Esophagus squamous epithelium (tissue), 5 donors: ENCODE data around the gene ZMAT2. TPM values are rescaled to one million over a fixed set of nuclear protein-coding genes. Genes with fewer than 3 reads are reported as not detected.

Experiments used
- DNase-seq: peaks from one replicate; lab custom pipeline; 2025; lab: John Stamatoyannopoulos, UW
- H3K27ac ChIP-seq, 4 donors: fragments of 200-600 bp; sonication (generic); one replicate each; pipeline ENCODE4 v1.5.1; 2016 to 2019; ENCODE audit warnings: mild to moderate bottlenecking in 1 of 4
- H3K27me3 ChIP-seq, 4 donors: fragments of 200-600 bp; sonication (generic); 1 replicate in 3 of 4; 2 replicates in 1 of 4; pipeline versions ENCODE4 v1.5.1 to v1.6.0; 2017 to 2021; ENCODE audit warnings: antibody characterized with exemption in 1 of 4
- H3K36me3 ChIP-seq, 3 donors: fragments of 200-600 bp; sonication (generic); one replicate each; pipeline ENCODE4 v1.5.1; 2016 to 2019
- H3K4me1 ChIP-seq, 3 donors: fragments of 200-600 bp; sonication (generic); one replicate each; pipeline ENCODE4 v1.5.1; 2017 to 2019
- H3K4me3 ChIP-seq, 4 donors: fragments of 200-600 bp; sonication (generic); 1 replicate in 3 of 4; 2 replicates in 1 of 4; pipeline ENCODE4 v1.5.1; 2016 to 2019; ENCODE audit warnings: mild to moderate bottlenecking in 2 of 4, moderate library complexity in 1 of 4
- H3K9me3 ChIP-seq, 3 donors: fragments of 200-600 bp; sonication (generic); one replicate each; pipeline ENCODE4 v1.5.1; 2016 to 2019
- CTCF ChIP-seq, 6 experiments: fragments of 450-650 bp in 4 of 6; fragments of 200-600 bp in 2 of 6; sonication (generic) in 2 of 6; IDR thresholded peaks; one replicate each; pipeline ENCODE4 v1.5.1; 2016 to 2019; ENCODE audit warnings: antibody characterized with exemption in 6 of 6, mild to moderate bottlenecking in 4 of 6, moderate library complexity in 4 of 6
- POLR2A ChIP-seq, 4 donors: fragments of 450-650 bp; IDR thresholded peaks; one replicate each; pipeline ENCODE4 v1.6.1; 2017; ENCODE audit warnings: antibody characterized with exemption in 4 of 4, mild to moderate bottlenecking in 4 of 4, moderate library complexity in 3 of 4
- WGBS, 2 donors: methylation state at CpG; one replicate each; pipeline ENCODE4 v1.1.5; 2018; 5-methylcytosine and 5-hydroxymethylcytosine counted together
- intact Hi-C: fragments of 100-400 bp; cut with DNase I; formaldehyde crosslinking; loops from one replicate; pipeline ENCODE4 v1.15.0; 2022
- total RNA-seq, 4 donors: library from RNA; depleted of rRNA; stranded (reverse); fragments of >200 nt; gene quantifications; one replicate each; pipeline ENCODE4 v1.1.0, GENCODE V29; 2016
- donor health status: DM: yes; HTN: yes; CAD: no.

The ZMAT2 gene
- total RNA-seq, 4 donors from 2014 or later, result 25.2 to 52.4 (median 41.3) TPM

GRCh38 chr5:140725799-140726471 lies 25.7 kb downstream of the ZMAT2 start:
- Histone ChIP-seq H3K36me3 (no peaks in the 10 kb centered on the region), H3K9me3 (no peaks in the 10 kb centered on the region), H3K4me1 (peaks cover 0 to 6% (median 0%) of the 10 kb centered on the region in 3 donors), H3K27ac (no peak overlapping the region), H3K27me3 (peaks cover 0 to 30% (median 0%) of the 10 kb centered on the region in 4 donors), H3K4me3 (peak overlapping the region in 1 of 4 donors; percentile 39)
- TF ChIP-seq CTCF (IDR thresholded peaks at IDR 0.05) (no peak), POLR2A (IDR thresholded peaks at IDR 0.05) (no peak)
- DNase-seq, result no peak
- 10 to 14% methylated on average over 19 to 23 of the region's 23 CpGs for WGBS, 2 donors
- intact Hi-C loops, result no loop called here

GRCh38 chr5:140733098-140733497 lies 32.9 kb downstream of the ZMAT2 start:
- Histone ChIP-seq H3K27ac (no peak overlapping the region), H3K27me3 (peaks cover 0 to 58% (median 0%) of the 10 kb centered on the region in 4 donors), H3K4me1 (no peaks in the 10 kb centered on the region), H3K9me3 (no peaks in the 10 kb centered on the region), H3K4me3 (no peak overlapping the region), H3K36me3 (no peaks in the 10 kb centered on the region)
- intact Hi-C loops, result no loop called here
- WGBS, 2 donors, result 47 to 59% methylated on average over 4 of the region's 4 CpGs
- no peak for DNase-seq
- TF ChIP-seq POLR2A (IDR thresholded peaks at IDR 0.05) (no peak), CTCF (IDR thresholded peaks at IDR 0.05) (no peak)

GRCh38 chr5:140734354-140734753 lies 34.1 kb downstream of the ZMAT2 start:
- TF ChIP-seq CTCF (IDR thresholded peaks at IDR 0.05) (peak in 2 of 6 experiments; percentile 9 to 30), POLR2A (IDR thresholded peaks at IDR 0.05) (no peak)
- intact Hi-C loops, result no loop called here
- WGBS, 2 donors, result 65 to 67% methylated on average over 7 of the region's 7 CpGs

GRCh38 chr5:140737486-140737885 lies 37.2 kb downstream of the ZMAT2 start:
- TF ChIP-seq CTCF (IDR thresholded peaks at IDR 0.05) (no peak), POLR2A (IDR thresholded peaks at IDR 0.05) (no peak)

More at GRCh38 chr5:140734354-140734753, 34.1 kb downstream of the ZMAT2 start:
- no peaks in the 10 kb centered on the region for H3K36me3 ChIP-seq
- H3K9me3 ChIP-seq, result no peaks in the 10 kb centered on the region
- peaks cover 0 to 57% (median 0%) of the 10 kb centered on the region in 4 donors for H3K27me3 ChIP-seq
- H3K4me3 ChIP-seq, result no peak overlapping the region
- H3K4me1 ChIP-seq, result no peaks in the 10 kb centered on the region
- DNase-seq, result no peak
- H3K27ac ChIP-seq, result no peak overlapping the region

GRCh38 chr5:140741967-140742366 lies 41.7 kb downstream of the ZMAT2 start:
- Histone ChIP-seq H3K4me3 (no peak overlapping the region), H3K27me3 (peaks cover 0 to 16% (median 0%) of the 10 kb centered on the region in 4 donors), H3K27ac (no peak overlapping the region), H3K9me3 (peaks cover 0 to 17% (median 0%) of the 10 kb centered on the region in 3 donors), H3K36me3 (no peaks in the 10 kb centered on the region), H3K4me1 (no peaks in the 10 kb centered on the region)
- no peak for TF ChIP-seq POLR2A (IDR thresholded peaks at IDR 0.05)
- TF ChIP-seq CTCF (IDR thresholded peaks at IDR 0.05), result no peak
- 56 to 67% methylated on average over 1 of the region's 1 CpG for WGBS, 2 donors
- no peak for DNase-seq
- intact Hi-C loops, result no loop called here

More at GRCh38 chr5:140737486-140737885, 37.2 kb downstream of the ZMAT2 start:
- no peak overlapping the region for H3K4me3 ChIP-seq
- H3K27ac ChIP-seq, result no peak overlapping the region
- H3K4me1 ChIP-seq, result no peaks in the 10 kb centered on the region
- H3K27me3 ChIP-seq, result peaks cover 0 to 36% (median 0%) of the 10 kb centered on the region in 4 donors
- no peak for DNase-seq
- intact Hi-C loops, result no loop called here
- H3K9me3 ChIP-seq, result no peaks in the 10 kb centered on the region
- H3K36me3 ChIP-seq, result no peaks in the 10 kb centered on the region
- WGBS, 2 donors, result 46 to 71% methylated on average over 1 of the region's 1 CpG
